Neuronal stem cell (in vitro differentiated cells): Measurements from ENCODE around the gene PRDM5.

Experiments used
- DNase-seq: peaks from one replicate; pipeline ENCODE4 v3.0.0-alpha.2; 2013; ENCODE audit warnings: low spot score
- H2AFZ ChIP-seq: one replicate; pipeline ENCODE4 v1.6.1; 2013; ENCODE audit warnings: mild to moderate bottlenecking, low read length, inconsistent platforms
- H2AK5ac ChIP-seq: 2 replicates; pipeline ENCODE4 v1.6.1; 2013; ENCODE audit warnings: low read depth, mild to moderate bottlenecking, inconsistent platforms, low read length, moderate library complexity, mixed read lengths
- H2BK120ac ChIP-seq: 2 replicates; pipeline ENCODE4 v1.6.1; 2013; ENCODE audit warnings: low read depth, mild to moderate bottlenecking, inconsistent platforms, low read length, moderate library complexity, mixed read lengths
- H2BK12ac ChIP-seq: one replicate; pipeline ENCODE4 v1.6.1; 2013; ENCODE audit warnings: low read length, inconsistent platforms
- H2BK15ac ChIP-seq: 2 replicates; pipeline ENCODE4 v1.6.1; 2013; ENCODE audit warnings: mild to moderate bottlenecking, low read length, inconsistent platforms, mixed read lengths
- H2BK5ac ChIP-seq: one replicate; pipeline ENCODE4 v1.6.1; 2013; ENCODE audit warnings: inconsistent platforms, mild to moderate bottlenecking, low read length, moderate library complexity
- H3K14ac ChIP-seq: one replicate; pipeline ENCODE4 v1.6.1; 2013; ENCODE audit warnings: low read length, inconsistent platforms
- H3K18ac ChIP-seq: 2 replicates; pipeline ENCODE4 v1.6.1; 2013; ENCODE audit warnings: low read length, inconsistent platforms
- H3K23ac ChIP-seq: 2 replicates; pipeline ENCODE4 v1.6.1; 2013; ENCODE audit warnings: low read depth, mild to moderate bottlenecking, mixed read lengths, low read length, inconsistent platforms; ENCODE audit not compliant: poor library complexity
- H3K27ac ChIP-seq: replicated peaks from 3 replicates; pipeline ENCODE4 v1.5.1; 2013; ENCODE audit warnings: low read length, inconsistent platforms
- H3K27me3 ChIP-seq, 3 experiments: 2 replicates each; pipeline ENCODE4 v1.6.1; 2013; ENCODE audit warnings: low read length in 3 of 3, mild to moderate bottlenecking in 2 of 3, inconsistent platforms in 1 of 3, low read depth in 1 of 3, mixed read lengths in 1 of 3, moderate library complexity in 1 of 3; ENCODE audit not compliant: control insufficient read depth in 3 of 3, insufficient read depth in 3 of 3
- H3K36me3 ChIP-seq, 2 donors: replicated peaks in 1 of 2; 2 replicates each; pipeline ENCODE4 v1.6.1; 2013; ENCODE audit warnings: low read length in 2 of 2; ENCODE audit not compliant: control insufficient read depth in 2 of 2, insufficient read depth in 2 of 2
- H3K4ac ChIP-seq: 2 replicates; pipeline ENCODE4 v1.6.1; 2013; ENCODE audit warnings: inconsistent platforms, mild to moderate bottlenecking, low read length, moderate library complexity
- H3K4me1 ChIP-seq, 2 donors: 1 replicate in 1 of 2; 2 replicates in 1 of 2; pipeline ENCODE4 v1.6.1; 2013; ENCODE audit warnings: low read length in 2 of 2, low read depth in 1 of 2; ENCODE audit not compliant: control insufficient read depth in 2 of 2, insufficient read depth in 1 of 2
- H3K4me2 ChIP-seq: one replicate; pipeline ENCODE4 v1.6.1; 2013; ENCODE audit warnings: mild to moderate bottlenecking, low read length, inconsistent platforms; ENCODE audit not compliant: insufficient read depth, poor library complexity, severe bottlenecking
- H3K4me3 ChIP-seq, 2 donors: 2 replicates each; pipeline ENCODE4 v1.5.1; 2013; ENCODE audit warnings: low read length in 2 of 2, mild to moderate bottlenecking in 2 of 2, inconsistent platforms in 1 of 2, moderate library complexity in 1 of 2
- H3K79me1 ChIP-seq: one replicate; pipeline ENCODE4 v1.6.1; 2013; ENCODE audit warnings: low read depth, mild to moderate bottlenecking, inconsistent platforms, low read length, moderate library complexity
- H3K9ac ChIP-seq: one replicate; pipeline ENCODE4 v1.6.1; 2013; ENCODE audit warnings: mild to moderate bottlenecking, low read depth, low read length, inconsistent platforms; ENCODE audit not compliant: poor library complexity
- H3K9me3 ChIP-seq, 2 donors: replicated peaks in 1 of 2; 2 replicates each; pipeline versions ENCODE3 to v1.6.1; 2013; ENCODE audit warnings: low read length in 2 of 2, mild to moderate bottlenecking in 2 of 2, inconsistent platforms in 1 of 2, low read depth in 1 of 2, mixed read lengths in 1 of 2, moderate library complexity in 1 of 2; ENCODE audit not compliant: control insufficient read depth in 2 of 2, insufficient read depth in 1 of 2
- H4K8ac ChIP-seq: one replicate; pipeline ENCODE4 v1.6.1; 2013; ENCODE audit warnings: low read depth, mild to moderate bottlenecking, inconsistent platforms, low read length, moderate library complexity
- H4K91ac ChIP-seq: one replicate; pipeline ENCODE4 v1.6.1; 2013; ENCODE audit warnings: low read length, low read depth, mild to moderate bottlenecking, inconsistent platforms; ENCODE audit not compliant: poor library complexity
- WGBS, 2 donors: extraction: QIAGEN DNeasy Blood & Tissue Kit; methylation state at CpG; one replicate each; pipeline ENCODE4 v1.1.7; 2013; ENCODE audit warnings: missing lambda C conversion rate in 2 of 2, mixed read lengths in 1 of 2; ENCODE audit not compliant: insufficient read length in 2 of 2, insufficient replicate concordance in 1 of 2; ENCODE audit errors: extremely low coverage in 2 of 2; 5-methylcytosine and 5-hydroxymethylcytosine counted together

PRDM5 gene

GRCh38 chr4:120837656-120838055, 84.9 kb downstream of the PRDM5 start:
- peaks cover 0 to 12% of the 10 kb centered on the region in 2 donors for H3K9me3 ChIP-seq
- WGBS, 2 donors, result no CpG with 5 or more reads among the region's 1 CpG
- no peak overlapping the region for H2AK5ac ChIP-seq
- no peak overlapping the region for H3K14ac ChIP-seq
- H3K79me1 ChIP-seq, result no peaks in the 10 kb centered on the region
- no peaks in the 10 kb centered on the region for H3K27me3 ChIP-seq
- H3K18ac ChIP-seq, result no peak overlapping the region
- no peak overlapping the region for H3K4ac ChIP-seq
- H3K23ac ChIP-seq, result no peak overlapping the region
- DNase-seq, result no peak
- H2BK12ac ChIP-seq, result no peak overlapping the region
- H3K36me3 ChIP-seq, result peaks cover 2 to 7% of the 10 kb centered on the region in 2 donors
- no peak overlapping the region for H2BK15ac ChIP-seq
- H3K4me2 ChIP-seq, result no peak overlapping the region
- no peak overlapping the region for H2BK5ac ChIP-seq
- H3K4me3 ChIP-seq, result no peak overlapping the region
- peaks cover 0 to 2% of the 10 kb centered on the region in 2 donors for H3K4me1 ChIP-seq
- H4K91ac ChIP-seq, result no peak overlapping the region
- H4K8ac ChIP-seq, result no peak overlapping the region
- H3K27ac ChIP-seq, result no peak overlapping the region
- H2BK120ac ChIP-seq, result no peak overlapping the region
- H2AFZ ChIP-seq, result no peak overlapping the region
- H3K9ac ChIP-seq, result no peak overlapping the region

- WGBS, 2 donors, result no CpG with 5 or more reads among the region's 1 CpG
- no peak for DNase-seq
- no peak overlapping the region for H2AFZ ChIP-seq
- H4K8ac ChIP-seq, result no peak overlapping the region
- H2BK12ac ChIP-seq, result no peak overlapping the region
- no peaks in the 10 kb centered on the region for H3K27me3 ChIP-seq
- no peaks in the 10 kb centered on the region for H3K79me1 ChIP-seq
- no peak overlapping the region for H2BK120ac ChIP-seq
- no peak overlapping the region for H3K18ac ChIP-seq
- H3K14ac ChIP-seq, result no peak overlapping the region
- H3K4ac ChIP-seq, result no peak overlapping the region
- H2BK5ac ChIP-seq, result no peak overlapping the region
- H4K91ac ChIP-seq, result no peak overlapping the region
- peaks cover 0 to 12% of the 10 kb centered on the region in 2 donors for H3K9me3 ChIP-seq
- H3K4me1 ChIP-seq, result peaks cover 0 to 2% of the 10 kb centered on the region in 2 donors
- H2AK5ac ChIP-seq, result no peak overlapping the region
- H3K4me3 ChIP-seq, result no peak overlapping the region
- H3K9ac ChIP-seq, result no peak overlapping the region
- no peak overlapping the region for H3K27ac ChIP-seq
- H3K23ac ChIP-seq, result no peak overlapping the region
- H2BK15ac ChIP-seq, result no peak overlapping the region
- H3K4me2 ChIP-seq, result no peak overlapping the region
- H3K36me3 ChIP-seq, result peaks cover 2 to 7% of the 10 kb centered on the region in 2 donors
These were observed 87.2 kb downstream of the PRDM5 start for GRCh38 chr4:120835342-120835741.

DNA sequence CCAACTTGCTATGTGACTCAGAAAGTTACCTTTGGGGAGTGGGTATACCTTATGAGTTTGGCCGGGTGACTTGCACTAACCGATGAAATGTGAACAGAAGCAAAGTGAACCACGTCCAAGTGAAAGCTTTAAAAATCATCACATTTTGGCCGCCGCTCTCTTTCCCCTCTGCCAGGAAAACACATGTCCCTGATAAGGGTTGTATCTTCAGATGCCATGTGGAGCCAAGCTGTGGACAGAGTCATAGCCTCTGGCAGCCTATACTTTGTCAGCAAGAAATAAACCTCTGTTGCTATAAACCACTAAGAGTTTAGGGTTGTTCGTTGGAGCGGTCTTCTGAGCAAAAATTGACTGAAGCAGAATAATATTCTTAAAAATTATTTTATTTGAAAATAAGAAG, 92.3 kb downstream of the PRDM5 start:
- no peak overlapping the region for H3K18ac ChIP-seq
- no peak overlapping the region for H2BK12ac ChIP-seq
- H3K14ac ChIP-seq, result no peak overlapping the region
- no peak overlapping the region for H2BK5ac ChIP-seq
- no peak for DNase-seq
- no peak overlapping the region for H3K23ac ChIP-seq
- no peak overlapping the region for H2AFZ ChIP-seq
- H2AK5ac ChIP-seq, result no peak overlapping the region
- no peak overlapping the region for H3K4me3 ChIP-seq
- no peak overlapping the region for H3K4ac ChIP-seq
- H2BK120ac ChIP-seq, result no peak overlapping the region
- H3K4me2 ChIP-seq, result peak overlapping the region; percentile 24
- no peaks in the 10 kb centered on the region for H3K4me1 ChIP-seq
- no CpG with 5 or more reads among the region's 7 CpGs for WGBS, 2 donors
- no peaks in the 10 kb centered on the region for H3K36me3 ChIP-seq
- H3K9ac ChIP-seq, result no peak overlapping the region
- H3K79me1 ChIP-seq, result no peaks in the 10 kb centered on the region
- no peak overlapping the region for H2BK15ac ChIP-seq
- H3K27ac ChIP-seq, result no peak overlapping the region
- no peak overlapping the region for H4K91ac ChIP-seq
- no peak overlapping the region for H4K8ac ChIP-seq
- H3K27me3 ChIP-seq, result no peaks in the 10 kb centered on the region
- H3K9me3 ChIP-seq, result peaks cover 0 to 12% of the 10 kb centered on the region in 2 donors

- H3K9ac ChIP-seq, result no peak overlapping the region
- no peak overlapping the region for H4K91ac ChIP-seq
- no peak overlapping the region for H3K14ac ChIP-seq
- no peak overlapping the region for H3K4ac ChIP-seq
- no peak for DNase-seq
- H2BK120ac ChIP-seq, result no peak overlapping the region
- H3K18ac ChIP-seq, result no peak overlapping the region
- no peak overlapping the region for H2BK12ac ChIP-seq
- H3K27me3 ChIP-seq, result no peaks in the 10 kb centered on the region
- H3K36me3 ChIP-seq, result no peaks in the 10 kb centered on the region
- WGBS, 2 donors, result no CpG with 5 or more reads among the region's 4 CpGs
- no peaks in the 10 kb centered on the region for H3K4me1 ChIP-seq
- H3K4me2 ChIP-seq, result no peak overlapping the region
- H3K27ac ChIP-seq, result no peak overlapping the region
- H4K8ac ChIP-seq, result no peak overlapping the region
- no peak overlapping the region for H2BK5ac ChIP-seq
- H2AFZ ChIP-seq, result no peak overlapping the region
- no peak overlapping the region for H3K23ac ChIP-seq
- H2BK15ac ChIP-seq, result no peak overlapping the region
- peaks cover 0 to 7% of the 10 kb centered on the region in 2 donors for H3K9me3 ChIP-seq
- H3K79me1 ChIP-seq, result no peaks in the 10 kb centered on the region
- no peak overlapping the region for H3K4me3 ChIP-seq
- H2AK5ac ChIP-seq, result no peak overlapping the region
These were observed 93.3 kb downstream of the PRDM5 start for GRCh38 chr4:120829113-120829831.
